Skeletal muscle tissue (tissue), 5 donors: Measurements from ENCODE around the gene ACYP1. TPM values are rescaled to one million over a fixed set of nuclear protein-coding genes. Genes with fewer than 3 reads are reported as not detected.

Source experiments
- H3K27ac ChIP-seq: one replicate; pipeline ENCODE4 v1.7.0; 2013; ENCODE audit warnings: mild to moderate bottlenecking, low read depth, low read length, inconsistent platforms
- H3K27me3 ChIP-seq, 3 donors: one replicate each; pipeline ENCODE4 v1.7.0; 2013; ENCODE audit warnings: low read length in 3 of 3; ENCODE audit not compliant: control insufficient read depth in 3 of 3, insufficient read depth in 3 of 3
- H3K36me3 ChIP-seq, 3 donors: one replicate each; pipeline ENCODE4 v1.7.0; 2013; ENCODE audit warnings: low read length in 3 of 3; ENCODE audit not compliant: control insufficient read depth in 3 of 3, insufficient read depth in 3 of 3
- H3K4me1 ChIP-seq, 3 donors: one replicate each; pipeline ENCODE4 v1.7.0; 2013; ENCODE audit warnings: low read length in 3 of 3, mild to moderate bottlenecking in 3 of 3; ENCODE audit not compliant: control insufficient read depth in 3 of 3, insufficient read depth in 3 of 3
- H3K4me3 ChIP-seq, 3 donors: one replicate each; pipeline ENCODE4 v1.7.0; 2013; ENCODE audit warnings: low read length in 3 of 3
- H3K9ac ChIP-seq, 3 donors: one replicate each; pipeline ENCODE4 v1.7.0; 2013; ENCODE audit warnings: low read length in 3 of 3, mild to moderate bottlenecking in 3 of 3, moderate library complexity in 2 of 3, low read depth in 1 of 3
- H3K9me3 ChIP-seq, 3 donors: one replicate each; pipeline ENCODE4 v1.7.0; 2013; ENCODE audit warnings: low read length in 3 of 3; ENCODE audit not compliant: control insufficient read depth in 3 of 3
- small RNA-seq: library from RNA; depleted of rRNA; stranded (forward); fragments of <200 nt; gene quantifications from one replicate; pipeline ENCODE3, GENCODE V24; 2014
- total RNA-seq: library from RNA; depleted of rRNA; stranded (reverse); fragments of >200 nt; gene quantifications from one replicate; pipeline ENCODE4 v1.2.3, GENCODE V29; 2014
- donor health status: Osteomylitis.

ACYP1 gene
- total RNA-seq, 1 donor from 2014 or later = 8.4 TPM

DNA sequence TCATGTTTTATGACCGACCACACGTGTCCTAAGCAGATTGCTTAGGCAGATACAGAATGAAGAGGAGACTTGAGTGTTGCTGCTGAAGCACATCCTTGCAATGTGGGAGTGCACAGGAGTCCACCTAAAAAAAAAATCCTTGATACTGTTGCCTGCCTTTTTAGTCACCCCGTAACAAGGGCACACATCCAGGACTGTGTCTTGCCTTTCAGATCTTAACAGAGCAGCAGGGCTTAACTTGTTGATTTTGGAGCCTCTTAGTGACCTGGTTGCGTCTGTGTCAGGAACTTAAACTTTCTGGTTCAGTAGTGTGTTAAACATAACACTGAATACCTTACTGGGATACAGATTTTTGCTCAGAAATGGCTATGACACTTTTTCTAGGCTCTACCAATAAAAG is 54.6 kb downstream of the ACYP1 start:
- H3K9ac ChIP-seq = no peak overlapping the region
- no peaks in the 10 kb centered on the region for H3K9me3 ChIP-seq
- no peaks in the 10 kb centered on the region for H3K27me3 ChIP-seq
- no peak overlapping the region for H3K27ac ChIP-seq
- H3K4me1 ChIP-seq = peaks cover 15 to 28% (median 20%) of the 10 kb centered on the region in 3 donors
- H3K4me3 ChIP-seq = no peak overlapping the region
- peaks cover 43 to 58% (median 53%) of the 10 kb centered on the region in 3 donors for H3K36me3 ChIP-seq

DNA sequence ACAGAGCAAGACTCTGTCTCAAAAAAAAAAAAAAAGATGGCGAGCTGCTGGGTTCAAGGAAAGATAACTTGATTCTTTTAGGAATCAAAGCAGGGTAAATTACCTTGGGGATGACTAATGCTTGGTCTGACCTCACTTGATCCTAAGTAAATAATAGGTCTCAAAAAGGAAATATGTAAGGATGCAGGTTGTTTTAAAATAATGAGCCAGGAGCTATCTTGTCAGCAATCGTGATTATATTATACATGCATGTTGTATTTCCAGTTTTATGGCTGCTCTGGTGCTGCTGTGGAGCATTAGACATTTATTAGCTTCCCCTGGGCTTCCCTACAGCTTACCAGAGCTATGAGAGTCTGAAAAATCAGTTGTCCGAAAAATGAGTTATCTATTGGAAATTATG is 58.5 kb downstream of the ACYP1 start:
- no peaks in the 10 kb centered on the region for H3K27me3 ChIP-seq
- H3K9me3 ChIP-seq = no peaks in the 10 kb centered on the region
- H3K36me3 ChIP-seq = peaks cover 37 to 51% (median 41%) of the 10 kb centered on the region in 3 donors
- no peak overlapping the region for H3K9ac ChIP-seq
- H3K4me3 ChIP-seq = no peak overlapping the region
- H3K27ac ChIP-seq = no peak overlapping the region
- peaks cover 14 to 17% (median 15%) of the 10 kb centered on the region in 3 donors for H3K4me1 ChIP-seq

DNA sequence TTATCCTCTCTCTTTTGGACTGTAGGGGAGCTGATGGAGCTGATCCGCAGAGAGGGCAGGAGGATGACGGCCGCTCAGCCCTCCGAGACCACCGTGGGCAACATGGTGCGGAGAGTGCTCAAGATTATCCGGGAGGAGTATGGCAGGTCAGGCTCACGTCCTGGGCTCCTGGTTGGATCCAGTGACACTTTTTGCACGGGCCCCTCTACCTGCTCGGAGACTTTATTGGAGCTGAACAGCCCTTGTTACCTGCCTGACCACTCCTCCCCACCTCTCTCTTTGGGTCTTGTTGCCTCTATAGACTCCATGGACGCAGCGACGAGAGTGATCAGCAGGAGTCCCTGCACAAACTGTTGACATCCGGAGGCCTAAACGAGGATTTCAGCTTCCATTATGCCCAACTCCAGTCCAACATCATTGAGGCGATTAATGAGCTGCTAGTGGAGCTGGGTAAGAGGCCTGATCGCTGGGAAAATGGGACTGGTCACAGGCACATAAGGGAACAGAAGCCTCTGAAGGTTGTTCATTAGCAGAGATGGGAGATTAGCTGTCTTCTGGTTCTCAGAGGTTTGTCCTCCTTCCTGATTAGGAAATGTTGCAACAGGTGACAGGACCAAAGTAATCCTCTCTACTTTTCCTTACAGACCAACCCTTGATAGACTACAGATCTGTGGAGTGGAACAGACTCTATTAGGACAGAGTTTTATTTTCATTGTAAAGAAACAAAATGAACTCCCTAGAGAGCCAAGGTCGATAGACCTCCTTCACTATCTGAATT is 60.4 kb downstream of the ACYP1 start:
- Histone ChIP-seq H3K27me3 (no peaks in the 10 kb centered on the region), H3K4me1 (peaks cover 14 to 17% (median 15%) of the 10 kb centered on the region in 3 donors), H3K27ac (peak overlapping the region; percentile 88), H3K4me3 (peak overlapping the region; percentile 93 to 99 (median 99)), H3K9me3 (no peaks in the 10 kb centered on the region), H3K9ac (peak overlapping the region; percentile 95 to 97 (median 96)), H3K36me3 (peaks cover 26 to 32% (median 29%) of the 10 kb centered on the region in 3 donors)

Small RNAs within 50 kb of the gene (small RNA-seq; reads per million reads assigned to genes)
- not detected for gene RNU6-689P

Other genes with a start within 250 kb of the ACYP1 start
- not detected for gene PROX2, start 187.9 kb downstream of the ACYP1 start, total RNA-seq
- 38.1 TPM for gene DLST, start 182.1 kb downstream of the ACYP1 start, total RNA-seq
- gene RPS6KL1, start 140.8 kb downstream of the ACYP1 start, total RNA-seq = 3.1 TPM
- gene PGF, start 108.4 kb downstream of the ACYP1 start, total RNA-seq = 8.9 TPM
- gene EIF2B2, start 61.1 kb downstream of the ACYP1 start, total RNA-seq = 18.8 TPM
- gene MLH3, start 12.6 kb downstream of the ACYP1 start, total RNA-seq = 48.0 TPM
- under 0.01 TPM for gene ZC2HC1C, start 5.6 kb upstream of the ACYP1 start, total RNA-seq
- gene NEK9, start 63.0 kb upstream of the ACYP1 start, total RNA-seq = 59.0 TPM
- gene TMED10, start 112.6 kb upstream of the ACYP1 start, total RNA-seq = 116 TPM
- 134 TPM for gene FOS, start 214.8 kb upstream of the ACYP1 start, total RNA-seq